ENCODE results near the gene RASGRP2. TPM values are rescaled to one million over a fixed set of nuclear protein-coding genes. Genes with fewer than 3 reads are reported as not detected.

The RASGRP2 gene
- total RNA-seq, 6 donors from 2014 or later = 20.5 to 80.7 (median 33.9) TPM

GRCh38 chr11:64745189-64745520, 1.2 kb upstream of the RASGRP2 start:
- WGBS, 2 donors = 1% methylated on average over 14 to 20 of the region's 20 CpGs
- Histone ChIP-seq H3K36me3 (peaks cover 0 to 2% (median 0%) of the 10 kb centered on the region in 4 donors), H3K27ac (peak overlapping the region; percentile 83 to 97 (median 92)), H3K4me3 (peak overlapping the region; percentile 37 to 64 (median 58)), H3K27me3 (peaks cover 0 to 9% (median 0%) of the 10 kb centered on the region in 4 donors), H3K9me3 (no peaks in the 10 kb centered on the region), H3K4me1 (peaks cover 28 to 58% (median 43%) of the 10 kb centered on the region in 4 donors)
- DNase-seq = peak; percentile 92 to 95
- TF ChIP-seq, protein P1, sequence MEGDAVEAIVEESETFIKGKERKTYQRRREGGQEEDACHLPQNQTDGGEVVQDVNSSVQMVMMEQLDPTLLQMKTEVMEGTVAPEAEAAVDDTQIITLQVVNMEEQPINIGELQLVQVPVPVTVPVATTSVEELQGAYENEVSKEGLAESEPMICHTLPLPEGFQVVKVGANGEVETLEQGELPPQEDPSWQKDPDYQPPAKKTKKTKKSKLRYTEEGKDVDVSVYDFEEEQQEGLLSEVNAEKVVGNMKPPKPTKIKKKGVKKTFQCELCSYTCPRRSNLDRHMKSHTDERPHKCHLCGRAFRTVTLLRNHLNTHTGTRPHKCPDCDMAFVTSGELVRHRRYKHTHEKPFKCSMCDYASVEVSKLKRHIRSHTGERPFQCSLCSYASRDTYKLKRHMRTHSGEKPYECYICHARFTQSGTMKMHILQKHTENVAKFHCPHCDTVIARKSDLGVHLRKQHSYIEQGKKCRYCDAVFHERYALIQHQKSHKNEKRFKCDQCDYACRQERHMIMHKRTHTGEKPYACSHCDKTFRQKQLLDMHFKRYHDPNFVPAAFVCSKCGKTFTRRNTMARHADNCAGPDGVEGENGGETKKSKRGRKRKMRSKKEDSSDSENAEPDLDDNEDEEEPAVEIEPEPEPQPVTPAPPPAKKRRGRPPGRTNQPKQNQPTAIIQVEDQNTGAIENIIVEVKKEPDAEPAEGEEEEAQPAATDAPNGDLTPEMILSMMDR (IDR thresholded peaks at IDR 0.05) = peak in 1 of 6 experiments; percentile 10
- TF ChIP-seq EP300 (IDR thresholded peaks at IDR 0.05) (peak in 2 of 4 donors; percentile 12 to 84), POLR2A (IDR thresholded peaks at IDR 0.05) (peak in 1 of 4 donors; percentile 55), POLR2AphosphoS5 (IDR thresholded peaks at IDR 0.05) (peak in 1 of 2 donors; percentile 84)
- peak; percentile 34 to 53 for ATAC-seq (ENCODE audit: low FRiP score in 2 of 2)

- WGBS, 2 donors = 0% methylated on average over 9 of the region's 89 CpGs; no CpG with 5 or more reads in 1 of the 2 donors
- no peak for ATAC-seq (ENCODE audit: low FRiP score in 2 of 2)
- peaks cover 0 to 9% (median 0%) of the 10 kb centered on the region in 4 donors for H3K27me3 ChIP-seq
- TF ChIP-seq POLR2AphosphoS5 (IDR thresholded peaks at IDR 0.05) (no peak), EP300 (IDR thresholded peaks at IDR 0.05) (no peak), POLR2A (IDR thresholded peaks at IDR 0.05) (no peak)
- TF ChIP-seq, protein P1 (IDR thresholded peaks at IDR 0.05) = no peak
- peaks cover 28 to 58% (median 43%) of the 10 kb centered on the region in 4 donors for H3K4me1 ChIP-seq
- H3K4me3 ChIP-seq = peak overlapping the region; percentile 26 to 64 (median 58)
- DNase-seq = peak in 1 of 2 donors; percentile 92
- peak overlapping the region; percentile 83 to 97 (median 92) for H3K27ac ChIP-seq
- no peaks in the 10 kb centered on the region for H3K9me3 ChIP-seq
- peaks cover 0 to 7% (median 0%) of the 10 kb centered on the region in 4 donors for H3K36me3 ChIP-seq
Measured at GRCh38 chr11:64744544-64745188, 724 bp upstream of the RASGRP2 start.

DNA sequence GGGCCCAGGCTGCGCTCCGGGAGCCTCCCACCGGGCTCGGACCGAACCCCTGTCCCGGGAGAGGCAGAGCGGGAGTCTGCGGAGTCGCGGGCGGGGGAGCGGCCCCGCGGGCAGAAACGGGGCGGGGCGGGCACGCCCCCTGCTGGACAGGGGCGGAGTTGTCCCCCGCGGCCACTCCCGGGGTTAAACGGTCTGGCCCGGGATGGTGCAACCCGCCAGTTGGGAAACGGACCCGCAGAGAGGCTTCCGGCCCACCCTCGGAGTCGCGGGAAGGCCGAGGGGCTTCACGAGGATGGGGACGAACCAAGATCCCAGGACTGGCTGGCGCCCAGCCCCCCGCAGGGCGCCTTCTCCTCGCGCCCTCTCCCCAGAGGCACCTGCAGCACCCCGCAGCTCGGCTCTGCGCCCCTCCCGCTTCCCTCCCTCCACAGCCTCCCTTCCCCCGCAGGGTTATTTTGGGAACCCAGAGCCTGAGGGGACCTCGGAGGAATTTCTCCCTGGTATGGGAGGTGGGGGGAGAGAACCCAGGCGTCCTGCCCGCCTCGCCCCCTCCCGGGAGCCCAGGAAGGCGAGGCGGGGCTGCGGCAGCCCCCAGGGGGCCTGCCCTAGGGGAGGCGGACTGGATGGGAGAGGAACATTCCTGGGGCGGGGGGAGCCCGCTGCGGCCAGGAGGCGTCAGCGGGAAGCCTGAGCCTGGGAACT, 902 bp downstream of the RASGRP2 start:
- Histone ChIP-seq H3K9me3 (no peaks in the 10 kb centered on the region), H3K4me3 (peak overlapping the region; percentile 56 to 64 (median 58)), H3K36me3 (peaks cover 0 to 9% (median 5%) of the 10 kb centered on the region in 4 donors), H3K4me1 (peaks cover 28 to 58% (median 43%) of the 10 kb centered on the region in 4 donors), H3K27ac (peak overlapping the region; percentile 83 to 97 (median 92)), H3K27me3 (peaks cover 0 to 9% (median 0%) of the 10 kb centered on the region in 4 donors)
- WGBS, 2 donors = 0 to 1% methylated on average over 3 to 22 of the region's 58 CpGs
- DNase-seq (peak; percentile 87 to 97), ATAC-seq (ENCODE audit: low FRiP score in 2 of 2) (peak; percentile 76 to 82)
- TF ChIP-seq POLR2AphosphoS5 (IDR thresholded peaks at IDR 0.05) (peak; percentile 48 to 67), POLR2A (IDR thresholded peaks at IDR 0.05) (no peak)
- TF ChIP-seq, protein P1 (IDR thresholded peaks at IDR 0.05) = peak; percentile 88 to 96 (median 92)

- H3K4me3 ChIP-seq = peak overlapping the region; percentile 56 to 64 (median 58)
- peak in 1 of 2 donors; percentile 3 for ATAC-seq (ENCODE audit: low FRiP score in 2 of 2)
- peak overlapping the region; percentile 83 to 97 (median 92) for H3K27ac ChIP-seq
- DNase-seq = peak in 1 of 2 donors; percentile 37
- no peaks in the 10 kb centered on the region for H3K9me3 ChIP-seq
- H3K4me1 ChIP-seq = peaks cover 28 to 58% (median 43%) of the 10 kb centered on the region in 4 donors
- H3K27me3 ChIP-seq = peaks cover 0 to 9% (median 0%) of the 10 kb centered on the region in 4 donors
- TF ChIP-seq, protein P1 (IDR thresholded peaks at IDR 0.05) = no peak
- TF ChIP-seq POLR2AphosphoS5 (IDR thresholded peaks at IDR 0.05) = no peak
- no peak for TF ChIP-seq EP300 (IDR thresholded peaks at IDR 0.05)
- no peak for TF ChIP-seq POLR2A (IDR thresholded peaks at IDR 0.05)
- H3K36me3 ChIP-seq = peaks cover 0 to 10% (median 5%) of the 10 kb centered on the region in 4 donors
- WGBS, 2 donors = 7% methylated on average over 41 of the region's 54 CpGs; no CpG with 5 or more reads in 1 of the 2 donors
Measured at GRCh38 chr11:64742087-64742888, 1.7 kb downstream of the RASGRP2 start.

All from upper lobe of left lung (tissue), 6 donors.